CD1c-positive myeloid dendritic cell (primary cell): ENCODE data around the gene PKP3.
A peak's percentile ranks its signal among the peaks of the same experiment; 100 is the strongest.
"Not testable (repeated sequence)": the region's sequence is repeated elsewhere in the genome, so short reads cannot be mapped to it uniquely, and the experiment has no call there.

Experiments used
- DNase-seq: peaks from one replicate; pipeline ENCODE4 v3.0.0-alpha.2; 2016; ENCODE audit errors: extremely low spot score

Gene PKP3

GRCh38 chr11:429931-430456 is 36.0 kb downstream of the PKP3 start:
- no peak for DNase-seq

DNA sequence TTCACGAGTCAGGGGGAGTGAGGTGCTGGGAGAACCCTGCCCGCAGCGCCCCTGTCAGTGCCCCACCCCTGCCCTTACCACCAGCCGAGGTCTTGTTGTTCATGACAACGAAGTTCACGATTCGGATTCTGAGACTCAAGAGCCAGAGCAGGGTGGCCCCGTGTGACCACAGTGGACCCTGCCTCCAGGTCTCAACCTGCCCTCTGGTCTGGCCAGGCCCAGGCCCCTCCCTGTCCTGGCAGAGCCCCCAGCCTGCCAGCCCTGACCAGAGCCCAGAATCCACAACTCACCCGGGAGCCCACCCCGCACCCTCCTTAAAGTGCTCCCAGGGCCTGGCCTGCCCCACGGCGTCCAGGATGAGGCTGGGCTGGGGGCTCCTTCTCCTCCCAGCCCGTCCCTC is 37.9 kb downstream of the PKP3 start:
- no peak for DNase-seq

- no peak for DNase-seq
These were observed 38.6 kb downstream of the PKP3 start for GRCh38 chr11:432501-433100.

DNA sequence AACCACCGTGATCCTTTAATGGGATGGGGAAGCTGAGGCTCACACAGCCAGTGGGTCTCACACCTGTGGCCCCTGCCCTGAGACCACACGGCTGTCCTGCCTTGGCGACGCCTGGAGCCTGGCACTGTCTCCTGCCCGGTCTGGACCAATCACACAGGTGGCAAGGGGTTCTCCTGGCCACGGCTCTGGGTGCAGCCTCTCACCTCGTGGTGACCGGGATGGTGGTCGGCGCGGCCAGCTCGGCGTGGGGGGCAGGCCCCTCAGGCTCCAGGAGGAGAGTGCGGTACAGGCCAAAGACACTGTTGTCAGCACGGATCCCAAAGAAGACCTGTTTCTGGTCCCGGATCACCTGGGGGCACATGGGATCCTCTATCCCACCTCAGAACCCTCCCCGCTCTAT is 39.1 kb downstream of the PKP3 start:
- no peak for DNase-seq

- no peak for DNase-seq
These were observed 39.6 kb downstream of the PKP3 start for GRCh38 chr11:433641-434040.

GRCh38 chr11:434496-434895 is 40.5 kb downstream of the PKP3 start:
- no peak for DNase-seq

GRCh38 chr11:434999-435740 is 41.2 kb downstream of the PKP3 start:
- DNase-seq: not testable (repeated sequence)

GRCh38 chr11:437228-437870 is 43.3 kb downstream of the PKP3 start:
- no peak for DNase-seq

DNA sequence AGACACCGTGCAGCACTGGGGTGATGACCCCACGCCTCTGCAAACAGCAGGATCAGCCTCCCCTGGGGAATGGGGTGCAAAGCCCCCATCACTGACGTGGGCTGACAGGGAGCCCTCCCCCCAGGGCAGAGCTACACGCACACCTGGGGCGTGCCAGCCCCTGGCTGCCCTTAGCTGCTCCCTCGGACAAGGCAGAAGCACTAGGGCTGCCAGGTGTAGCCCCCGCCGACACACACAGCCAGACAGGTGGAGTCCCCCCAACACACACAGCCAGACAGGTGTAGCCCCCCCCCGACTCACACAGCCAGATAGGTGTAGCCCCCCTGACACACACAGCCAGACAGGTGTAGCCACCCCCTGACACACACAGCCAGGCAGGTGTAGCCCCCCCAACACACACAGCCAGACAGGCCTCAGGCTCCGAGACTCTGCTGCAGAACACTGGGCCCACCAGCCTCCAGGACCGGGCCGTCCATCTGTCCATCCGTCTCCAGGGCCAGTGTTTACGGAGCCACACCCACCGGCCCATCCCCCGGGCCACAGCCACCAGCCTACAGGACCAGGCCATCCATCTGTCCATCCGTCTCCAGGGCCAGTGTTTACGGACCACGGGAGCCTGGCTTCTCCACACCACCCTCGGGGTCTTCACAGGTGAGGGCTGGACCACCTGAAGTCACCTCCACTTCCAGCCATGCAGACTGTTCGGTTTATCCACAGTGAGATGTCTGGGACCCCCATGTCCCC is 44.3 kb downstream of the PKP3 start:
- DNase-seq: no peak

DNA sequence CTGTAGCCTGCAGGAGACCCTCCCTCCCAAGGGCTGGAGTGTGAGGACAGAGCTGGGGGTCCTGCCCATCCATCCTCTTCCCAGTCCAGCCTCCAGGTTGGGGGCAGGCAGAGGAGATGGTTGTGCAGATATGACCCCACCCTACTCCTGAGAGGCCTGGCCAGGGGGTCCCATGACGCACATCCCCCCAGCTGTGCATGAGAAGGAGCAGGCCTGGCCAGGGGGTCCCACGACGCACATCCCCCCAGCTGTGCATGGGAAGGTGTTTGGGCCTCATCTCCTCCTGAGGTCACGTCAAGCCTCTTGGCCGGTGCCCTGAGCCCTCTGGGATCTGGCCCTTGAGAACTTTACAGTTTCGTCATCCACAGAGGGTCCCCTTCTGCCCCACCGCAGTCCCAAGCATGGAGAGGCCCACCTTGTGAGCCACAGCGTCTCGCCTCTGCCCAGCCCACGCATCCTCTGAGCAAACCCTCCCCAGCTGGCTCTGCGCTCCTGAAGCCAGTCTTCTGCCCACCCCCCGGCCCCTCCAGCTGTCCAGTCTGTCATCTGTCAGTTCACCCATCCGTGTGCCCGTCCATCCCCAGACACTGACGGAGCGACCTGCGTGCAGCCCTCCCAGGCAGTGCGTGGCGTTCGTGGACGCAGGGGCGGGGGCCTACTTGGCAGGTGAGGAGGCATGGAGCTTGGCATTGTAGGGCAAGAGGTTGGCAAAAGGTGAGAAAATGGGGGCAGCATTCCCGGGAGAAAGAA is 45.5 kb downstream of the PKP3 start:
- no peak for DNase-seq

- peak; percentile 18 for DNase-seq
These were observed 46.3 kb downstream of the PKP3 start for GRCh38 chr11:440065-441042.

- no peak for DNase-seq
These were observed 47.0 kb downstream of the PKP3 start for GRCh38 chr11:441043-441417.

DNA sequence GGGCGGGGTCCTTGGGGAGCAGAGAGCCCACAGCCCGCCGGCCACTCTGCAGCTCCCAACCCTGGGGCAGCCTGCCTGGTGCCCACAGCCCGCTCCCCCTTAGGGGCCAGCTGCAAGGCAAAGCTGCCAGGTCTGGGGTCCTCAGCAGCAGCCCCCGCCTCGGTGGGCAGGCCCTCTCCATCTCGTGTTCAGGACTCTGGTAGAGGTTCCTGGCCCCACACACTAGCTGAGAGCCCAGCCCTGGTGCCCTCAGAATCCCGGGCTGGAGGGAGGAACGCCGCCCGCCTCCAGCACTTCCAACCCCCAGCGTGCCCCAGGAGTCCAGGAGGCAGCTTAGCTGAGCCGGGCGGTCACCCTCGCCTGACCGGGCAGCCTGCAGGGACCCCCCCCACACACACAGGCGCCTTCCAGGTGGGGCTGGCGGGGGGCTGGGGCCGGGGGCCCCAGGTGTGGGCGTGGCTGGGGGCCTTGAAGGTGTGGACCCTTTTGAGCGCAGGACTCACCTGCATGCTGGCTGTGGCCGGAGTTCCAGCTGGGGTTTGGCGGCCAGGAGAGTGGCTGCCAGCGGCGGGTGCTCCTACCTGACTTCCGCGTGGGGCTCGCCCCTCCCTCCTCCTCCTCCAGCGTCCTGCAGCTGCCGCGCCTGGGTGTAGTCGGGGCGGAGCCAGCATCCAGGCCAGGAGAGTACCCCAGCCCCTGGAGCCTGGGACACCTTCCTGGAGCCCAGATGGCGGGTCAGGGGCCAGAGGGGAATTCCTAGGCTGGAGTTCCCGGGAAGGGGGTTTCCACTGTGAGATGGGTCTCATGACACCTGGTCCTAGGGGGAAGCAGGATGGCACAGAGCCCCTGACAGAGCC is 47.6 kb downstream of the PKP3 start, which contains the start of gene ANO9:
TSS of gene ANO9 (minus strand) at position 594 of the 857 bp plus-strand sequence. CDS start at position 509, 85 bp downstream.
- DNase-seq: no peak

GRCh38 chr11:442611-443081 is 48.6 kb downstream of the PKP3 start:
- no peak for DNase-seq

DNA sequence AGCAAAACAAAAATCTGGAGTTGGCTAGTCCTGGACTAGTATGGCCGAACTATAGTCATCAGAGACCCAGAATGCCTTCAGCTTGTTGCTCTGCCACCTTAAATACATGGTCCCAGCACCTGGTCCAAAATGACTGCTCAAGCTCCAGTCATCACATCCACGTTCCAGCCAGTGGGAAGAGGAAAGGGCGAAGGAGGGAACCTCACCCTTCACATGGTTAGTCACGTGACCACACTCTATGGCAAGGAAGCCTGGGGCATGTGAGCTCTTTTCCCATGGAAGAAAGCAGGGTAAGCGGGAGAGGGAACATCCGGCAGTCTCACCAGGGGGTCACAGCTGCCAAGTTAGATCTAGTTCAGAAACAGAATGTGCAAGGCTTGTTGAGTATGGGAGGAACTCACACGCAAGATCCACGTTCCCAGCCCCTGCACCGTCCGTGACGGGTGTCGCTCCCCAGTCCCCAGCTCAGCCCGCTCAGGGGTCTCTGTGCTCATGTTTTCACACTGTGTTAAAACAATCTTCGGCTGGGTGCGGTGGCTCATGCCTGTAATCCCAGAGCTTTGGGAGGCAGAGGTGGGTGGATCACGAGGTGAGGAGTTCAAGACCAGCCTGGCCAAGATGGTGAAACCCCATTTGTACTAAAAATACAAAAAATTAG is 49.7 kb downstream of the PKP3 start:
- DNase-seq: no peak

GRCh38 chr11:444396-445144 is 50.6 kb downstream of the PKP3 start:
- DNase-seq: no peak

GRCh38 chr11:445765-446588 is 52.0 kb downstream of the PKP3 start:
- DNase-seq: no peak
